ENCODE results near the gene CD226. TPM values are rescaled to one million over a fixed set of nuclear protein-coding genes. Genes with fewer than 3 reads are reported as not detected.
A peak's percentile ranks its signal among the peaks of the same experiment; 100 is the strongest.
"Not testable (repeated sequence)": the region's sequence is repeated elsewhere in the genome, so short reads cannot be mapped to it uniquely, and the experiment has no call there.

CD226 gene
- total RNA-seq, 1 experiment from 2014 or later = 0.69 TPM

DNA sequence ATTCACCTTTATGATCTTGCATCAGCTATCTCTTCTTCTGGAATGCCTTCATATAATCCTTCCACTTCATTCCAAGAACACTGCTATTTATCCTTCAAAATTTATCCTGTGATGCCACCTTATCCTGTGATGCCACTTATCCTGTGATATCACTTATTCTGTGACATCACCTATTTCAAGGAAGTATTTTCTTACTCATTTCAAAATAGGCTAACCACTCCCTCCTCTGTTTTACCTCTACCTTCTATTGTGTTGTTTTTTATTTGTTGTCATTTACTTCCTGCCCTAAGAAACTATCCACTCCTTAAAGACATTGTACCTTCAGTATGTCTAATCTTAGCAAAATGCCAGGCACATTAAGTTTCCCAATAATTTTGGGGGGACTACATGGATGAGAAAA lies 38.8 kb downstream of the CD226 start:
- no peak for DNase-seq (ENCODE audit: low read depth)

DNA sequence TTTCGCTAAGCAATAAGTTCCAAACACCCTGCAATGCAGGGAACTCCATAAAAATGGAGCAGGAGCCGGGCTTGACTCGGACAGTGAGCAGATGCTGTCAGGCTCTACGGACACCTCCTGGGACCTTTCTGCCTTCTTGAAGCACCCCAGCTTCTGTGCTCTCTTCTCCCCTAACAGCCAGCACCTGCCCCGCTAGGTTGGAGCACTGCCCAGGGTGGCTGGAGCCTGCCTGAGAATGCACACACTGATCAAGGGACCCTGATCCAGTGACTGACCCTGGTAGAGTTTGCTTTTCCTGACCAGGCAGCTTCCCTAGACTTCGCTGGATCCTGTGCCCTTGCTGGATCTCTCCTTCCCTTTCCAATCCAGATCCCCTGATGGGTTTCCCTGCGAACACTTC lies 40.9 kb downstream of the CD226 start:
- no peak for DNase-seq (ENCODE audit: low read depth)

DNA sequence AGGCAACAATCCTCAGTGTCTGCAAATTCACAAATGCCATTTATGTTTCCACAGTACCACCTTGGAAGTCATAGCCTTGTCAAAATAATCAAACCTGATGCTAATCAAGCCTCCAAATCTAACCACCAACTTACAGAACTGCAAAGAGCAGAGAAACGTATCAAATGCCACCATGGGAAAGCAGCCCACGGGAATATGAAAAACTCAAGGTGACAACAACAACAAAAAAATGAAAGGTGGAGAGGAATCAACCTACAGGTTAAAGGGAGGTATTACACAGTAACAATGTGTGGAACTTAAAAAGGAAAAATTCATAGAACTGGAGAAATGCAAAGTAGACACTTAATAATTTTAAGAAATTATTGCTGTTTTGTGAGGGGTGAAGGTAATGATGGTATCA lies 46.7 kb downstream of the CD226 start:
- DNase-seq (ENCODE audit: low read depth) = no peak

- DNase-seq (ENCODE audit: low read depth) = not testable (repeated sequence)
Measured at GRCh38 chr18:69899154-69899923, 48.3 kb downstream of the CD226 start.

DNA sequence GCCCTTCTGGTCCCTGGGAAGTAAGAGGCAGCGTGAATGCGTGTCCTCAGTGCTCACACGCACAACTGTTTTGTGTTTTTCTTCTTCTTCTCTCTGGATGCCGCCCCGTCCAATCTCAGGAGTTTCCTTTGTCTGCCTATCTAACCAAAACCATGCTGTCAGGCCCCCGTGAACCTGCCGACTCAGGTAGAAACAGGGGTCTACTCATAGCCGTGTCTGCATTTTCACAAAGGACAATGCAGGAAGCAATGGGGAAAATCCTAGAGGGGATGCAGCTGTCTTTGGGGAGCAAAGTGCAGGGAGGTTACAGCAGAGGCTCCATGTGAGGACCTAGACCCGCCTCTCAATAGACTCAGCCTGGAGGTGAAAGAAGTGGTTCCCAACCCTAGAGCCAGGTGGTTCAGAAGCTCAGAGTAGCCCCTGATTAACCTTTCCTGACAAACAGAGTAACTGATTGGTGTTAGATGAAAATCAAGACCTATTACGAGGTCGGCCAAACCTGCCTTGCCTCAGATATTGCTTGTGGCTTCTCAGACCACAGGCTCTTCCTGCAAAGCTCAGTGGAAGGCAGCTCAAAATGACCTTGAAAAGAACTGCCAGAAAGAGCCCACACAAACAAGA lies 49.3 kb downstream of the CD226 start:
- DNase-seq (ENCODE audit: low read depth) = no peak

- no peak for DNase-seq (ENCODE audit: low read depth)
Measured at GRCh38 chr18:69897397-69898108, 50.1 kb downstream of the CD226 start.

DNA sequence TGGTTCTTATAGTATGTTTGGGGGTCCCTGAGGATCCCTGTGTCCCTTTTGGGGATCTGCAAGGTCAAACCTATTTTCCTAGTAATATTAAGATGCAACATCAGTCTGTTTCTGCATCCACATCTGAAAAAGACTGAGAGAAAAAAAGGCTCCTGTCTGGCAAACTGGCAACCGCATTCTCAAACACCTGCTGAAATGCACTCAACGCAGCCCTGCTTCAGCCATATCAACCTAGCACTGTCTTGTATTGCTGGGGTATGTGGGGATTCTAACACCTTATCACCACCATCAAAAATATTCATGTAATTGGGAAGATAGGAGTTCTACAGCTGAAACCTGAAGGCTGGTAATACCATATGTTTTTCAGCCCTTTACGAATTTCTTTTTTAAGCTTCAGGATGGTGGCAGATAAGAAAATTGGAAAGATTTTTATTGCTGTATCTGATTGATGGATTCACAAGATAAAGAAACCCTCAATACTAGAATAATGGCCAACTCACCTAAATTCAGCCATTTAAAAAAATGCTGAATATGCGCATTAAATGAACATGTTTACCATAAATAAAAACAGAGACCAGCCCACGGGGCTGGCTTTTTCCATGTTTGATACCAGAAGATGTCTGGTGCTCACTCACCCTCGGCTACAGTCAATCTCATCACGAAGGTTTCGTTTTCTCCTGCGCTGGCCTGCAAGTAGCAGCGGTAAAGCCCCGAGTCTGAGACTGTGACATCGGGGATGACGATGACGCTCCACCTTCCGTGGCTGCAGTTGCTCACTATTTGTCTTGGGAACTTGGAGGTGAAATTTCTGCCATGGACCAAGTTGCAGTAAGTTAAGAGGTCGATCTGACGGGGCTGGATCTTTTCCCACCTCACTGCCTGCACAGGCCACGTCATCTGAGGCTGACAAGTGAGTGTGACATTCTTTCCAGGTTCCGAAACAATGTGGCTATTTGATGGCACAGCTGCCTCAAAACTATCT lies 52.3 kb downstream of the CD226 start:
- DNase-seq (ENCODE audit: low read depth) = no peak

DNA sequence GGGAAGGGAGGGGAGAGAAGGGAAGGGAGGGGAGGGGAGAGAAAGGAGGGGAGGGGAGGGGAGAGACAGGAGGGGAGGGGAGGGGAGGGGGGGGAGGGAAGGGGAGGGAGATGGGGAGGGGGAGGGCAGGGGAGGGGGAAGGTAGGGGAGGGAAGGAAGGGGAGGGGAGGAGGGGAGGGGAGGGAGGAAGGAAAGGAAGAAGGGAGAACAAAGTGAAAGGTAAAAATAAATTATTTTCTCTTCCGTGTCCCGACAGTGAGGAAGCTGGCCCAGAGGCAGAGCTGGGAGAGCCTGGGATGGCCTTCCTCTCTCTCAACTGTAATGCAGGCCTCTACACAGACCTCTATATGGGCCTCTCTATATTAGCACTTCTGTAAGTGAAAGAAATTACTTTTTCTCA lies 53.2 kb downstream of the CD226 start:
- DNase-seq (ENCODE audit: low read depth) = no peak

DNA sequence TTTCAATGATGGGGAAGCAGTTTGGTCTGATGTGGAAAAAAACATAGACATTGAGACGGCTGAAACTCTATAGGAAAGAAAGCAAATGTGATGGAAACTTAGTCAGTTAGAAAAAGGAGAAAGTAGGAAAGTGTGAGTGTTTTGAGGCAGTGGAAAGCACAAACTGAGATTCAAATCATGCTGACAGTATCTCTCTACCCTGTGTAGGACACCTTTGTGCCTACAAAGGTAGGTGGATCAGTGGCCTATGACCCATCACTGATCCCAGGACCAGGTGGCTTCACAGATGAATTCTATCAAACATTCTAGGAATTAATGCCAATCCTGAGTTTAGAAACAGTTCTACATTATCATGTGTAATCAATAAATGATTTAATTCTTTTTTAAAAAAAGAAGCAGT lies 57.1 kb downstream of the CD226 start:
- DNase-seq (ENCODE audit: low read depth) = no peak

DNA sequence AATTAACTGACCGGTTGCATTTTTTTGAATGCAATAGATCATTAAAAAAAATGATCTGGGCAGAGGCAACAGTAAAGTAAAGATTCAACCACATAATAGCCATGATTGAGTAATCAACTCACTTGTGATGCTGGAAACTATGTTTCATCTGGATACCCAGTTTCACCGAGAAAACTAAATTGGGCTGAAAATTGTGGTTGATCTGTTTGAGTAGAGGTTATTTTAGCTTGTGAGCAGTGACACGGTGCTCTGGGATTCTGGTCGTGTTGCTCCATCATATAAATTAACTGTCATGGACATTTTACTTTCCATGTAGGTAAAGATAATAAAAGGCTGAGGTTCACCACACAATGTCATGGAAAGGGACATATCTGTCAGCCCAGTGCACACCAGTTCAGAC lies 58.7 kb downstream of the CD226 start:
- DNase-seq (ENCODE audit: low read depth) = no peak

DNA sequence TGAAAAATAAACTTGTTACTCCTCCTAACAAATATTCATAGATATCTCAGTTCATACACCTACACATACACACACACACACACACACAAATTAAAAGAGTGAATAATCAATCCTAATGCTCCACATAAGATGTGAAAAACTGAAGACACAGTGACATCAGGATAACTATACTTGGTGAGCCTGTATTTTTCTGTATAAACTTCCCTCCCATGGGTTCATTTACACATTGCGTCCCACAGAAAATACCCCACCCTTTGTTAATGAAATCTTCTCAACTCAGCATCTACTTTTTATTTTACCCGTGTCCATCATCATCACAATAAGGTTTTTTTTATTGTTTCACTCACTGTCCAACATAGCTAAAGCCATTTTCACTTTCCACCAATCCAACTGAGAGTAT lies 60.4 kb downstream of the CD226 start:
- DNase-seq (ENCODE audit: low read depth) = no peak

DNA sequence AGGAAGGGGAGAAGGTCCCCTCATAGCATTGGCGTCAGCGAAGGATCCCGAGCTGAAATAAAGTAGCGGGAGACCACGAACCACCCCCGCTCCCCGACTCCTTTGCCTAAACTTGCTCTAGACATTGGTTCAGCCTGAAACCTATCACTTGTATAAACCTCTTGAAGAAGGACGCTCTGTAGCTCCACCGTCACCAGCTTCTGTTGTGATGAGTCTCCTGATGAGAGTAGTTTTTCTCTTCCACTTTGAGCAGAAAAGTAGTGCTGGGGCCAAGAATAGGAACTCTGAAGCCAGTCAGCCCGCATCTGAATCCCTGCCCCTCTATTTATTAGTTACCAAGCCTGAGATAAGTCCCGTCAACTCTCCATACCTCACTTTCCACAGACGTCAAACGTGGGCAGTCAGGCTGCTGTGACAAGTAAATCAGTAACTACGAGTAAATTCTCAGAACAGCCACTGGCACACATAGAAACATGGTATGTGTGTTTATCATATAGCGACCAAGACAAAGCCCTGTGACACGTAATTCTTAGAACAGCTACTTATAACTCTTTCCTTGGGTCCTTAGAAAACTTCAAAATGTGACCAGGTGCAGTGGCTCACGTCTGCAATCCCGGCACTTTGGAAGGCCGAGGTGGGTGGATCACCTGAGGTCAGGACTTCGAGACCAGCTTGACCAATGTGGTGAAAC lies 61.7 kb downstream of the CD226 start:
- no peak for DNase-seq (ENCODE audit: low read depth)

- no peak for DNase-seq (ENCODE audit: low read depth)
Measured at GRCh38 chr18:69885355-69885754, 62.3 kb downstream of the CD226 start.

- no peak for DNase-seq (ENCODE audit: low read depth)
Measured at GRCh38 chr18:69883781-69884180, 63.9 kb downstream of the CD226 start.

DNA sequence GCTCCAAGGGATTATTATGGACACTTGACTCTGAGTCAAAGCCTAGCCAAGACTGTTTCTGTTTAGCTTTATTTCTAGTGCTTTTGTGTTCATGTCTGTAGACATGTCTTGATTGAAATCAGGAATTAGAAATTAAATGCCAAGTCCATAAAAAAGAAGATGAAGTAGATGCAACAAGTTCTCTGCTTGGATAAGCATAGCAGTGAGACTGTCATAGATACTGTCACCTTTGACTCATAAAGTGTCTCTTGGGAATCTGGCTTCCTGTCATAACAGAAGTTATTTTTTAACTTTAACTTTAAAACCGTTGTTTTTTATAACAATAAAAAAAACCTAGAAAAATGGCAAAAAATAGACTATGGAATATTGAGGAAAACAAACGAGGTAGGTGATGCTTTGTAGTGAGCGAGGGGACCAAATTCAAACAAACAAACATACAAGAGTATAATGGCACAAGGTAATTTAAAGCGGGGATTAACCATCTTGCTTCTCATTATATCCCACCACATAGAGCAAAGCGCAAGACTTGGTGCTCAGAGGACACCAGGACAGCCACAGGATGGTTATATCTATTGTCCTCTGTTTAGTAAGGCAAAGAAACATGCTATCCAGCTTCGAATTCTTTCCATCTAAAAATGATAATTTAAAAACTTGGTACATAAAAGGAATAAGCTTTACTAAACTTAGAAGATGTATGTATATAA lies 64.6 kb downstream of the CD226 start:
- peak; percentile 32 for DNase-seq (ENCODE audit: low read depth)

GRCh38 chr18:69880083-69880482 lies 67.6 kb downstream of the CD226 start:
- no peak for DNase-seq (ENCODE audit: low read depth)

DNA sequence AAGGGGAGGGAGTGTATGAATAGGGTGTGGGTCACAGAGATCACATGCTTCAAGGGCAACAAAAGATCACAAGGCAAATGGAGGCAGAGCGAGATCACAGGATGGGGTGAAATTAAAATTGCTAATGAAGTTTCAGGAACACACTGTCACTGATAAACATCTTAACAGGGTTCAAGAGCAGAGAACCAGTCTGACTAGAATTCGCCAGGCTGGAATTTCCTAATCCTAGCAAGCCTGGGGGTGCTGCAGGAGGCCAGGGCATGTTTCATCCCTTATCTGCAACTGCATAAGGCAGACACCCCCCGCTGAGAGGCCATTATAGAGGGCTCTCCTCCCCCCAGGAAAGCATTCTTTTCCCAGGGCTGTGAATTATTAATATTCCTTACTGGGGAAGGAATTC lies 68.6 kb downstream of the CD226 start:
- DNase-seq (ENCODE audit: low read depth) = not testable (repeated sequence)

GRCh38 chr18:69878213-69878933 lies 69.3 kb downstream of the CD226 start:
- no peak for DNase-seq (ENCODE audit: low read depth)

DNA sequence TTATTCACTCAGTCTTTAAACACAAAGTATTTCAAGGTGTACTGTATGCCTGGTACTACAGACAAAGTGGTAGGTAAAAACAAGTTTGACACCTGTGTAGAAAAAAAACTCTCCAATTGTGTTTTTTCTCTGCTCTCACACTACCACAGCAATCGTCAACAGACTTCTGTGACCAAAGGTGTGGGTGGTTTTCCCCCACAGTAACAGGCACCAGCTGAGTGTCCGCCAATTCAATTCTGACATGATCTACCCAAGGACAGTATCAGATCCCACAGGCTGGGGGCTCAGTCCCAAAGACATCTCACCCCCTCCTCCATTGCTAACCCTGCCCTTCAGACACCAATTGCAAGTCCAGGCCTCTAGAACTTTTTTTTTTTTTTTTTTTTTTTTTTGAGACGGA lies 71.2 kb downstream of the CD226 start:
- DNase-seq (ENCODE audit: low read depth) = no peak

DNA sequence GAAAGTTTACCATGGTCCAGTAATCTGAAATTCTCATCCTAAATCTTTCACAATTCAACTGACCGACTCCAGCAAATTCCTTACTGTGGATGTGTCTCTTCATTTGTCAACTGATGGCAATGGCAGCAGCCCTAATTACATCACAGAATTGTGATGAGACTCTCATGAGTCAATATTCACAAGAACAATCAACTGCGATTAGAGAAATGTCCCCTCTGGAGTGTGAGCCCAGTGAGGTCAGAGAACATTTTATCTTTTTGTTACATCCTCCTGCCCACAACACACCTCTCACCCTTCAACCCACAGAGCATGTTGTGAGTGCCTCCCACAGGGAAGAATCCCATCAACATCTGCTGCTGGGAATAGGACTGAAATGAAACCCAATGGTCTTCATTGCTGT lies 73.6 kb downstream of the CD226 start:
- DNase-seq (ENCODE audit: low read depth) = peak; percentile 60

Data from LHCN-M2 (cell line).